HepG2 (cell line): ENCODE results near the gene NEU4.

Source experiments
- ATRX ChIP-seq: sonication (generic); formaldehyde crosslinking; IDR thresholded peaks from 2 replicates; pipeline ENCODE4 v1.4.0; 2020; ENCODE audit warnings: missing genetic modification reagents, borderline replicate concordance
- CHD2 ChIP-seq: IDR thresholded peaks from 2 replicates; pipeline ENCODE4 v1.6.1; 2011; ENCODE audit warnings: low read depth, low read length, improper control_type of control experiment
- CREB1 ChIP-seq, 2 experiments: fragments of 450-650 bp in 1 of 2; IDR thresholded peaks; 2 replicates each; pipeline ENCODE4 v1.6.1; 2016 to 2017; ENCODE audit warnings: control low read depth in 1 of 2, mild to moderate bottlenecking in 1 of 2, missing compliant biosample characterization in 1 of 2, missing genetic modification characterization in 1 of 2
- EZH2 ChIP-seq: conservative IDR thresholded peaks from 2 replicates; pipeline ENCODE4 v1.6.1; 2012; ENCODE audit warnings: mild to moderate bottlenecking, low read depth, low read length, moderate library complexity
- FOXK2 ChIP-seq: fragments of 450-650 bp; IDR thresholded peaks from 2 replicates; pipeline ENCODE4 v1.6.1; 2016
- HNRNPK ChIP-seq: fragments of 200-400 bp; formaldehyde crosslinking; IDR thresholded peaks from 2 replicates; pipeline ENCODE4 v1.6.1; 2018; ENCODE audit warnings: low read length, low read depth, moderate library complexity, mild to moderate bottlenecking; ENCODE audit not compliant: poor library complexity, severe bottlenecking
- MIER2 ChIP-seq: IDR thresholded peaks from 2 replicates; pipeline ENCODE4 v1.6.1; 2016; ENCODE audit warnings: missing biosample characterization, missing genetic modification reagents
- POLR2A ChIP-seq, 2 experiments: IDR thresholded peaks; 2 replicates each; pipeline ENCODE4 v1.6.1; 2011; ENCODE audit warnings: low read depth in 2 of 2, low read length in 2 of 2, mild to moderate bottlenecking in 1 of 2, moderate library complexity in 1 of 2; ENCODE audit not compliant: insufficient read depth in 1 of 2
- POLR2AphosphoS5 ChIP-seq: IDR thresholded peaks from 2 replicates; pipeline ENCODE4 v1.6.1; 2012; ENCODE audit warnings: low read depth, low read length
- TCF12 ChIP-seq, 2 experiments: fragments of 450-650 bp in 1 of 2; sonication (generic) in 1 of 2; formaldehyde crosslinking in 1 of 2; IDR thresholded peaks; 2 replicates each; pipeline versions ENCODE4 v1.6.1 to v1.8.0; 2017 to 2022; ENCODE audit warnings: antibody characterized with exemption in 1 of 2, mild to moderate bottlenecking in 1 of 2, missing genetic modification reagents in 1 of 2, moderate library complexity in 1 of 2
- ZBTB1 ChIP-seq: sonication (generic); formaldehyde crosslinking; IDR thresholded peaks from 2 replicates; pipeline ENCODE4 v1.4.0; 2020; ENCODE audit warnings: missing genetic modification reagents, borderline replicate concordance
- ZFYVE20 ChIP-seq: sonication (generic); formaldehyde crosslinking; IDR thresholded peaks from 2 replicates; pipeline ENCODE4 v1.8.0; 2023; ENCODE audit warnings: low read depth, mild to moderate bottlenecking, moderate library complexity, missing genetic modification reagents, borderline replicate concordance
- ZNF282 ChIP-seq: fragments of 450-650 bp; IDR thresholded peaks from 2 replicates; pipeline ENCODE4 v1.6.1; 2018; ENCODE audit not compliant: partially characterized antibody
- ZNF570 ChIP-seq: sonication (generic); formaldehyde crosslinking; IDR thresholded peaks from 2 replicates; pipeline ENCODE4 v1.4.0; 2020; ENCODE audit warnings: mild to moderate bottlenecking, missing genetic modification reagents, borderline replicate concordance

DNA sequence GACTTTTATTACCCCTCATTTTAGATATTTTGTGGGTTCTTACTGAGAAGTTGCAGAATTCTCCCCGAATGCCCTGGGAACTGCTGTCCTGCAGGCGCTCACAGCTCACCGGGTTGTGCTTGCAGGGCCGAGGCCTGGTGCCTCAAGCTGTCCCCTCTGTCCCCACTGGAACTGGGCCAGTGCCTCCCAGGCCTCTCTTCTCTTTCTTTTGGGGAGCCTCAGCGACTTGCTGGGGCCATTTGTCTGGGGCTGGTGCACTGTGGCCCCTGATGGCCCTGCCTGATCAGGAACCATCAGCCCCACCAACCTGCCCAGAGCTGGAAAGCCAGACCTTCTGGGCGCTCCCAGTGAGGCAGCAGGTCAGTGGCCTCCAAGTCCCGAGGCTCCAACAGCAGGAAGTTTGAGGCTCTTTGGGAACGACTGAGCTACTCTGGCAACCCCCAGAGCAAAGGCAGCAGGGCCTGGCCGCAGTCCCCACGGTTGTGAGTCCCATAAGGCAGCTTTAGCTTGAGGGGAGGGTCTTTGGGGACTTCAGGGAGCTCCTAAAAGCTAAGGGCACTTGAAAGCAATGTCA is 14.7 kb upstream of the NEU4 start:
- TF ChIP-seq HNRNPK, result no peak
- no peak for TF ChIP-seq POLR2A (IDR thresholded peaks at IDR 0.05; ENCODE audit: insufficient read depth in 1 of 2, low read depth in 2 of 2, low read length in 2 of 2)
- TF ChIP-seq ZFYVE20, result no peak
- no peak for TF ChIP-seq ATRX (CRISPR knock-in tag)
- no peak for TF ChIP-seq CHD2
- no peak for TF ChIP-seq FOXK2
- TF ChIP-seq CREB1 (IDR thresholded peaks at IDR 0.05), result no peak
- TF ChIP-seq CREB1 (CRISPR knock-in tag; IDR thresholded peaks at IDR 0.05), result no peak
- TF ChIP-seq ZNF570 (CRISPR knock-in tag), result no peak
- TF ChIP-seq TCF12 (IDR thresholded peaks at IDR 0.05), result no peak
- TF ChIP-seq TCF12 (CRISPR knock-in tag; IDR thresholded peaks at IDR 0.05), result no peak
- TF ChIP-seq EZH2, result no peak
- no peak for TF ChIP-seq POLR2AphosphoS5
- TF ChIP-seq ZBTB1 (CRISPR knock-in tag), result no peak
- no peak for TF ChIP-seq ZNF282
- TF ChIP-seq MIER2 (CRISPR knock-in tag), result no peak
